SK-N-SH (cell line): ENCODE results near the gene EDDM13. TPM values are rescaled to one million over a fixed set of nuclear protein-coding genes. Genes with fewer than 3 reads are reported as not detected.
"Not testable (repeated sequence)": the region's sequence is repeated elsewhere in the genome, so short reads cannot be mapped to it uniquely, and the experiment has no call there.

ENCODE experiments used
- CTCF ChIA-PET: fragments of 300-600, 350-600 bp; formaldehyde crosslinking; extraction: SDS; loops from one replicate; lab custom pipeline; 2021; lab: Yijun Ruan, JAX
- POLR2A ChIA-PET: fragments of 350-600 bp; sonication (Branson Sonifier 250); formaldehyde crosslinking; extraction: SDS; loops from one replicate; lab custom pipeline; 2020; ENCODE audit warnings: antibody characterized with exemption, inconsistent platforms; lab: Yijun Ruan, JAX
- DNase-seq: peaks from one replicate; pipeline ENCODE4 v3.0.0; 2012
- H2AFZ ChIP-seq: fragments of 200-600 bp; sonication (generic); 2 replicates; pipeline ENCODE4 v1.8.1; 2016; ENCODE audit warnings: antibody characterized with exemption, mild to moderate bottlenecking, low read depth
- H3F3A ChIP-seq: fragments of 200-600 bp; sonication (generic); replicated peaks from 2 replicates; pipeline ENCODE3; 2016; ENCODE audit warnings: antibody characterized with exemption, mild to moderate bottlenecking; ENCODE audit not compliant: insufficient read depth
- H3K27ac ChIP-seq, 2 experiments: fragments of 200-500 bp in 1 of 2; fragments of 200-600 bp in 1 of 2; sonication (Bioruptor generic) in 1 of 2; sonication (generic), shearing (Covaris generic) in 1 of 2; 2 replicates each; pipeline versions ENCODE4 v1.5.1 to v1.6.1; 2014 to 2016; ENCODE audit warnings: low read depth in 2 of 2, inconsistent platforms in 1 of 2, low read length in 1 of 2, mild to moderate bottlenecking in 1 of 2, mixed read lengths in 1 of 2
- H3K27me3 ChIP-seq: fragments of 200-600 bp; sonication (generic), shearing (Covaris generic); 2 replicates; pipeline ENCODE4 v1.6.1; 2016; ENCODE audit warnings: mixed run types; ENCODE audit not compliant: insufficient read depth
- H3K36me3 ChIP-seq, 2 experiments: fragments of 200-500 bp in 1 of 2; fragments of 200-600 bp in 1 of 2; sonication (Bioruptor generic) in 1 of 2; sonication (generic) in 1 of 2; replicated peaks in 1 of 2; 2 replicates each; pipeline versions ENCODE3 to v1.5.1; 2014 to 2016; ENCODE audit warnings: low read length in 1 of 2, mild to moderate bottlenecking in 1 of 2; ENCODE audit not compliant: insufficient read depth in 2 of 2, control insufficient read depth in 1 of 2
- H3K4me1 ChIP-seq, 2 experiments: fragments of 200-500 bp in 1 of 2; fragments of 200-600 bp in 1 of 2; sonication (Bioruptor generic) in 1 of 2; sonication (generic), shearing (Covaris generic) in 1 of 2; 2 replicates each; pipeline versions ENCODE4 v1.5.1 to v1.6.1; 2014 to 2016; ENCODE audit warnings: low read depth in 1 of 2, low read length in 1 of 2, mixed run types in 1 of 2; ENCODE audit not compliant: insufficient read depth in 2 of 2, control insufficient read depth in 1 of 2
- H3K4me2 ChIP-seq: fragments of 200-600 bp; sonication (generic), shearing (Covaris generic); 2 replicates; pipeline ENCODE4 v1.6.1; 2017; ENCODE audit warnings: mixed run types
- H3K4me3 ChIP-seq, 2 experiments: fragments of 200-500 bp in 1 of 2; fragments of 200-600 bp in 1 of 2; sonication (Bioruptor generic) in 1 of 2; sonication (generic), shearing (Covaris generic) in 1 of 2; 2 replicates each; pipeline versions ENCODE4 v1.5.1 to v1.8.1; 2014 to 2016; ENCODE audit warnings: low read depth in 2 of 2, inconsistent platforms in 1 of 2, low read length in 1 of 2, mild to moderate bottlenecking in 1 of 2, mixed read lengths in 1 of 2, moderate library complexity in 1 of 2
- H3K79me2 ChIP-seq: fragments of 200-600 bp; sonication (generic); 2 replicates; pipeline ENCODE4 v1.8.1; 2017; ENCODE audit warnings: mild to moderate bottlenecking; ENCODE audit not compliant: insufficient read depth
- H3K9ac ChIP-seq: fragments of 200-600 bp; sonication (generic); 2 replicates; pipeline ENCODE4 v1.6.1; 2017; ENCODE audit warnings: mixed run types
- H3K9me2 ChIP-seq: fragments of 200-600 bp; sonication (generic); 2 replicates; pipeline ENCODE4 v1.6.1; 2017; ENCODE audit warnings: mixed run types
- H3K9me3 ChIP-seq: fragments of 200-600 bp; sonication (generic); 2 replicates; pipeline ENCODE4 v1.6.1; 2017; ENCODE audit warnings: mixed run types, mild to moderate bottlenecking, moderate library complexity
- H4K20me1 ChIP-seq: fragments of 200-600 bp; sonication (generic); 2 replicates; pipeline ENCODE4 v1.6.1; 2017; ENCODE audit warnings: mild to moderate bottlenecking, mixed run types; ENCODE audit not compliant: insufficient read depth
- CTCF ChIP-seq: fragments of 200-600 bp; sonication (generic); IDR thresholded peaks from 2 replicates; pipeline ENCODE4 v1.6.1; 2017; ENCODE audit warnings: antibody characterized with exemption, mild to moderate bottlenecking, moderate library complexity
- EZH2phosphoT487 ChIP-seq: fragments of 200-600 bp; sonication (generic); IDR thresholded peaks from 2 replicates; pipeline ENCODE4 v1.6.1; 2017; ENCODE audit warnings: low read depth, mixed run types, mild to moderate bottlenecking, antibody characterized with exemption, moderate library complexity, borderline replicate concordance
- GABPA ChIP-seq: IDR thresholded peaks from 2 replicates; pipeline ENCODE4 v1.4.0; 2012; ENCODE audit warnings: low read depth, mild to moderate bottlenecking
- GATA2 ChIP-seq: sonication (generic); formaldehyde crosslinking; IDR thresholded peaks from 2 replicates; pipeline ENCODE4 v1.5.0; 2020; ENCODE audit warnings: mild to moderate bottlenecking, missing genetic modification reagents
- JUND ChIP-seq: IDR thresholded peaks from 2 replicates; pipeline ENCODE4 v1.4.0; 2012
- NFIC ChIP-seq: IDR thresholded peaks from 2 replicates; pipeline ENCODE4 v1.4.0; 2012; ENCODE audit warnings: borderline replicate concordance
- PBX3 ChIP-seq: IDR thresholded peaks from 2 replicates; pipeline ENCODE4; 2012
- RXRA ChIP-seq: IDR thresholded peaks from 2 replicates; pipeline ENCODE4 v1.4.0; 2012; ENCODE audit warnings: low read depth, mild to moderate bottlenecking, borderline replicate concordance
- SIN3A ChIP-seq: IDR thresholded peaks from 2 replicates; pipeline ENCODE4 v1.6.1; 2012; ENCODE audit warnings: low read depth, mild to moderate bottlenecking, low read length, moderate library complexity, borderline replicate concordance
- WGBS: methylation state at CpG from one replicate; pipeline ENCODE4 v1.1.6; 2017; ENCODE audit warnings: low lambda C conversion rate; 5-methylcytosine and 5-hydroxymethylcytosine counted together
- polyA plus RNA-seq, 3 experiments: library from polyadenylated mRNA; depleted of rRNA; stranded (reverse); fragments of >200 nt; gene quantifications; 2 replicates each; pipeline ENCODE4 v1.2.3, GENCODE V29; 2012
- TF ChIP-seq, protein P1 (sequence below): IDR thresholded peaks from 2 replicates; pipeline ENCODE4 v1.4.0; 2012; ENCODE audit warnings: low read depth, borderline replicate concordance

Gene EDDM13
- polyA plus RNA-seq, 1 of the 3 experiments (the other 2 are of a cell fraction): not detected

DNA sequence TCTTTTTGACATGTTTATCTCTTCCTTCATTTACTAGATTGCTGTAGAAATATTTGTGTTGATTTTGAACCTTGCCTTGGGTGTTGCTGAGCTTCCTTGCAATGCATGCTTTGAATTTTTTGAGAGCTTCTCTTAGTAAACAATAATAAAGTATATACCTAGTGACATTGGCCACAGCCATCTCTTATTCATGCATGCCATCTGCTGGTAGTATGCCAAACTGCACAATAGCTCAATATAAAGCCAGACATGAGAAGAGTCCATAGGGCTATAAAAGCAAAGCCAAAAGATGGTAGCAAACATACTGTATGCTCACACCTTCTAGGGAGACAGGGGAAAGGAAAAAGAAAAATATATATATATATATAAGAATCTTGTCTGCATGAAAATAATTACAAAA lies 61.0 kb downstream of the EDDM13 start (continued):
- no peak for TF ChIP-seq EZH2phosphoT487

- H4K20me1 ChIP-seq, H3K79me2 ChIP-seq, H3F3A ChIP-seq, H3K4me2 ChIP-seq, H3K36me3 ChIP-seq, POLR2A ChIA-PET, H3K9ac ChIP-seq, H3K9me3 ChIP-seq, H3K4me1 ChIP-seq, DNase-seq, H3K9me2 ChIP-seq, H2AFZ ChIP-seq, H3K4me3 ChIP-seq, H3K27ac ChIP-seq, H3K27me3 ChIP-seq: not testable (repeated sequence)
- CTCF ChIA-PET: interaction anchor here (1.0 to 5.8 kb wide), 8 partner anchors 13 to 271 kb away, joined by 3 to 200 read pairs (median 9); no protein-coding TSS in a partner anchor
These were observed 62.8 kb downstream of the EDDM13 start for GRCh38 chr19:56335371-56335770.

- H3K9me3 ChIP-seq, H3K79me2 ChIP-seq, H4K20me1 ChIP-seq, DNase-seq, H3K4me1 ChIP-seq, H2AFZ ChIP-seq, H3K27me3 ChIP-seq, H3F3A ChIP-seq, H3K4me2 ChIP-seq, CTCF ChIA-PET, H3K9ac ChIP-seq, H3K9me2 ChIP-seq, POLR2A ChIA-PET, H3K36me3 ChIP-seq, H3K4me3 ChIP-seq, H3K27ac ChIP-seq: not testable (repeated sequence)
- WGBS: 21% methylated on average over 2 of the region's 8 CpGs
These were observed 64.5 kb downstream of the EDDM13 start for GRCh38 chr19:56337077-56337476.

- H3K4me3 ChIP-seq, H3K4me2 ChIP-seq, H3K4me1 ChIP-seq, H3K27me3 ChIP-seq, DNase-seq, H2AFZ ChIP-seq, H3K36me3 ChIP-seq, H3K9me3 ChIP-seq, H3K79me2 ChIP-seq, H3K9me2 ChIP-seq, H3F3A ChIP-seq, H3K27ac ChIP-seq, H3K9ac ChIP-seq, POLR2A ChIA-PET, H4K20me1 ChIP-seq: not testable (repeated sequence)
- 89% methylated on average over 8 of the region's 10 CpGs for WGBS
- CTCF ChIA-PET: interaction anchor here (1.0 to 1.6 kb wide), 5 partner anchors 29 to 262 kb away, joined by 3 to 13 read pairs (median 3); no protein-coding TSS in a partner anchor
These were observed 66.5 kb downstream of the EDDM13 start for GRCh38 chr19:56339031-56339430.

GRCh38 chr19:56341948-56342347 lies 69.4 kb downstream of the EDDM13 start:
- POLR2A ChIA-PET: no interaction called here
- no peak for DNase-seq
- CTCF ChIA-PET: interaction anchor here (1.5 kb wide), 2 partner anchors 265 to 276 kb away, joined by 3 to 5 read pairs; no protein-coding TSS in a partner anchor
- no peak for TF ChIP-seq NFIC
- TF ChIP-seq, protein P1, sequence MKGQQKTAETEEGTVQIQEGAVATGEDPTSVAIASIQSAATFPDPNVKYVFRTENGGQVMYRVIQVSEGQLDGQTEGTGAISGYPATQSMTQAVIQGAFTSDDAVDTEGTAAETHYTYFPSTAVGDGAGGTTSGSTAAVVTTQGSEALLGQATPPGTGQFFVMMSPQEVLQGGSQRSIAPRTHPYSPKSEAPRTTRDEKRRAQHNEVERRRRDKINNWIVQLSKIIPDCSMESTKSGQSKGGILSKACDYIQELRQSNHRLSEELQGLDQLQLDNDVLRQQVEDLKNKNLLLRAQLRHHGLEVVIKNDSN: no peak
- TF ChIP-seq RXRA: no peak
- TF ChIP-seq PBX3: no peak
- no peak for TF ChIP-seq CTCF
- no peak for TF ChIP-seq GATA2 (CRISPR knock-in tag)
- no peak for TF ChIP-seq GABPA
- no peak for TF ChIP-seq SIN3A
- TF ChIP-seq JUND: no peak

More at GRCh38 chr19:56341948-56342347, 69.4 kb downstream of the EDDM13 start:
- Histone ChIP-seq H3K9me2 (no peaks in the 10 kb centered on the region), H3K9ac (no peak overlapping the region), H3K9me3 (no peaks in the 10 kb centered on the region), H3K4me1 (no peaks in the 10 kb centered on the region), H2AFZ (no peak overlapping the region), H4K20me1 (no peaks in the 10 kb centered on the region), H3K79me2 (no peaks in the 10 kb centered on the region), H3F3A (no peaks in the 10 kb centered on the region), H3K4me2 (no peak overlapping the region), H3K27ac (no peak overlapping the region), H3K36me3 (no peaks in the 10 kb centered on the region), H3K4me3 (no peak overlapping the region), H3K27me3 (no peaks in the 10 kb centered on the region)
